ENCODE measurements around the gene SAMD4B. TPM values are rescaled to one million over a fixed set of nuclear protein-coding genes. Genes with fewer than 3 reads are reported as not detected.
A peak's percentile ranks its signal among the peaks of the same experiment; 100 is the strongest.
"Not testable (repeated sequence)": the region's sequence is repeated elsewhere in the genome, so short reads cannot be mapped to it uniquely, and the experiment has no call there.

The SAMD4B gene
- total RNA-seq, 3 donors from 2014 or later, result 57.4 to 65.2 (median 59.7) TPM

- H3K36me3 ChIP-seq, result peaks cover 1% of the 10 kb centered on the region
- H3K9me3 ChIP-seq, result no peaks in the 10 kb centered on the region
- peak overlapping the region; percentile 64 to 79 for H3K27ac ChIP-seq
- intact Hi-C loops (cut with DNase I; ENCODE audit: low total_unique reads), result no loop called here
- no peak for TF ChIP-seq POLR2A (IDR thresholded peaks at IDR 0.05)
- no peak for DNase-seq (ENCODE audit: low spot score in 2 of 2)
- peaks cover 8 to 20% of the 10 kb centered on the region in 2 donors for H3K4me1 ChIP-seq
- H3K4me3 ChIP-seq, result no peak overlapping the region
- H3K27me3 ChIP-seq, result no peaks in the 10 kb centered on the region
Measured at GRCh38 chr19:39370735-39371134, 28.5 kb downstream of the SAMD4B start.

GRCh38 chr19:39372047-39372802 lies 30.0 kb downstream of the SAMD4B start:
- Histone ChIP-seq H3K4me3 (peak overlapping the region in 1 of 3 donors; percentile 31), H3K27ac (peak overlapping the region; percentile 93 to 99), H3K36me3 (peaks cover 16% of the 10 kb centered on the region), H3K9me3 (no peaks in the 10 kb centered on the region), H3K4me1 (peaks cover 8 to 20% of the 10 kb centered on the region in 2 donors), H3K27me3 (no peaks in the 10 kb centered on the region)
- intact Hi-C loops (cut with DNase I; ENCODE audit: low total_unique reads), result no loop called here
- TF ChIP-seq POLR2A (IDR thresholded peaks at IDR 0.05) (no peak), POLR2AphosphoS5 (IDR thresholded peaks at IDR 0.05) (peak; percentile 9 to 32 (median 20)), CTCF (IDR thresholded peaks at IDR 0.05) (no peak)
- DNase-seq (ENCODE audit: low spot score in 2 of 2), result peak; percentile 68 to 90

GRCh38 chr19:39372941-39373340 lies 30.7 kb downstream of the SAMD4B start:
- H3K4me1 ChIP-seq, result peaks cover 8 to 20% of the 10 kb centered on the region in 2 donors
- intact Hi-C loops (cut with DNase I; ENCODE audit: low total_unique reads), result no loop called here

GRCh38 chr19:39375929-39376328 lies 33.7 kb downstream of the SAMD4B start:
- no peaks in the 10 kb centered on the region for H3K9me3 ChIP-seq
- intact Hi-C loops (cut with DNase I; ENCODE audit: low total_unique reads), result no loop called here
- TF ChIP-seq CTCF (IDR thresholded peaks at IDR 0.05) (no peak), POLR2A (IDR thresholded peaks at IDR 0.05) (no peak), POLR2AphosphoS5 (IDR thresholded peaks at IDR 0.05) (no peak)
- H3K4me1 ChIP-seq, result peaks cover 8 to 20% of the 10 kb centered on the region in 2 donors
- H3K4me3 ChIP-seq, result no peak overlapping the region
- no peaks in the 10 kb centered on the region for H3K27me3 ChIP-seq
- H3K36me3 ChIP-seq, result peaks cover 41% of the 10 kb centered on the region
- no peak for DNase-seq (ENCODE audit: low spot score in 2 of 2)
- H3K27ac ChIP-seq, result no peak overlapping the region

More at GRCh38 chr19:39372941-39373340, 30.7 kb downstream of the SAMD4B start:
- peak overlapping the region in 1 of 3 donors; percentile 31 for H3K4me3 ChIP-seq
- TF ChIP-seq POLR2AphosphoS5 (IDR thresholded peaks at IDR 0.05) (no peak), CTCF (IDR thresholded peaks at IDR 0.05) (no peak), POLR2A (IDR thresholded peaks at IDR 0.05) (no peak)
- peak overlapping the region; percentile 93 to 99 for H3K27ac ChIP-seq
- peaks cover 22% of the 10 kb centered on the region for H3K36me3 ChIP-seq
- H3K27me3 ChIP-seq, result no peaks in the 10 kb centered on the region
- no peak for DNase-seq (ENCODE audit: low spot score in 2 of 2)
- H3K9me3 ChIP-seq, result no peaks in the 10 kb centered on the region

GRCh38 chr19:39377373-39378362 lies 35.4 kb downstream of the SAMD4B start:
- peaks cover 6 to 14% of the 10 kb centered on the region in 2 donors for H3K4me1 ChIP-seq
- DNase-seq (ENCODE audit: low spot score in 2 of 2), result no peak
- intact Hi-C loops (cut with DNase I; ENCODE audit: low total_unique reads), result no loop called here
- H3K36me3 ChIP-seq, result peaks cover 44% of the 10 kb centered on the region
- no peak for TF ChIP-seq POLR2A (IDR thresholded peaks at IDR 0.05)
- no peak for TF ChIP-seq CTCF (IDR thresholded peaks at IDR 0.05)
- TF ChIP-seq POLR2AphosphoS5 (IDR thresholded peaks at IDR 0.05), result no peak
- no peak overlapping the region for H3K4me3 ChIP-seq
- H3K27me3 ChIP-seq, result no peaks in the 10 kb centered on the region
- H3K9me3 ChIP-seq, result no peaks in the 10 kb centered on the region
- H3K27ac ChIP-seq, result peak overlapping the region in 1 of 2 donors; percentile 32

- Histone ChIP-seq H3K36me3 (peaks cover 44% of the 10 kb centered on the region), H3K27ac (peak overlapping the region in 1 of 2 donors; percentile 19)
- intact Hi-C loops (cut with DNase I; ENCODE audit: low total_unique reads); H3K27me3 ChIP-seq; H3K4me3 ChIP-seq; H3K9me3 ChIP-seq; DNase-seq (ENCODE audit: low spot score in 2 of 2); H3K4me1 ChIP-seq: not testable (repeated sequence)
Measured at GRCh38 chr19:39379366-39379765, 37.1 kb downstream of the SAMD4B start.
